Ishikawa (cell line): ENCODE results near the gene BRD9.

ENCODE experiments used
- EP300 ChIP-seq: IDR thresholded peaks from 2 replicates; pipeline ENCODE4 v1.6.1; 2012; ENCODE audit warnings: borderline replicate concordance
- TAF1 ChIP-seq: IDR thresholded peaks from 2 replicates; pipeline ENCODE4 v1.6.1; 2012; ENCODE audit warnings: low read depth, mild to moderate bottlenecking
- TEAD4 ChIP-seq: IDR thresholded peaks from 2 replicates; pipeline ENCODE4 v1.6.1; 2012
- TF ChIP-seq, protein P1 (sequence below): IDR thresholded peaks from 2 replicates; pipeline ENCODE4 v1.6.1; 2012; ENCODE audit warnings: low read depth, mild to moderate bottlenecking

DNA sequence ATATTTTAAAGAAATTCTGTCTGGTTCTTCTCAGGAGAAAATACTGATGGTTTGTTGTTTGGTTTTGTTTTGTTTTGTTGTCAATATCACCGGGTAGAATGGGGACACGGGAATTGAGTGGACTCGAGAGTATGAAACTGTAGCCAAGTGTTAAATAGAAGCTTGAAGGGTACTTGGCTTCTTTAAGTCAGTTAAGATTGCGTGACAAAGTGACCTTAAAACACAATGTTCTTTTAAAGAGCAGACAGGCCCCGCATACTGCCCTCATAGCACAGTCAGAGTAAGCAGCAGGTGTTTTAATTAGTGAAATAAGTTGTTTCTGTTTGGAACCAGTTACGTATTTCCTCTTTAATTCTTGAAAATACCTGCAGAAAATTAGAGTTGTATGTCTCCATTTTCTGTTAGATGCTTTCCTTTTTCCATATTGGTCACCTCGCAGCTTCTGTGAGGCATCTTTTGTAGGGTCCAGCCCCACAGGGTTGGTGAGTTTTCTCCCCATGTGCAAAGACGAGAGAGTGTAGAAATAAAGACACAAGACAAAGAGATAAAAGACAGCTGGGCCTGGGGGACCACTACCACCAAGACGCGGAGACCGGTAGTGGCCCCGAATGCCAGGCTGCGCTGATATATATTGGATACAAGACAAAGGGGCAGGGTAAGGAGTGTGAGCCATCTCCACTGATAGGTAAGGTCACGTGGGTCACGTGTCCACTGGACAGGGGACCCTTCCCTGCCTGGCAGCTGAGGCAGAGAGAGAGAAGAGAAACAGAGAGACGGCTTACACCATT, 9.7 kb upstream of the BRD9 start:
- TF ChIP-seq TAF1, result no peak
- TF ChIP-seq EP300, result no peak
- TF ChIP-seq, protein P1, sequence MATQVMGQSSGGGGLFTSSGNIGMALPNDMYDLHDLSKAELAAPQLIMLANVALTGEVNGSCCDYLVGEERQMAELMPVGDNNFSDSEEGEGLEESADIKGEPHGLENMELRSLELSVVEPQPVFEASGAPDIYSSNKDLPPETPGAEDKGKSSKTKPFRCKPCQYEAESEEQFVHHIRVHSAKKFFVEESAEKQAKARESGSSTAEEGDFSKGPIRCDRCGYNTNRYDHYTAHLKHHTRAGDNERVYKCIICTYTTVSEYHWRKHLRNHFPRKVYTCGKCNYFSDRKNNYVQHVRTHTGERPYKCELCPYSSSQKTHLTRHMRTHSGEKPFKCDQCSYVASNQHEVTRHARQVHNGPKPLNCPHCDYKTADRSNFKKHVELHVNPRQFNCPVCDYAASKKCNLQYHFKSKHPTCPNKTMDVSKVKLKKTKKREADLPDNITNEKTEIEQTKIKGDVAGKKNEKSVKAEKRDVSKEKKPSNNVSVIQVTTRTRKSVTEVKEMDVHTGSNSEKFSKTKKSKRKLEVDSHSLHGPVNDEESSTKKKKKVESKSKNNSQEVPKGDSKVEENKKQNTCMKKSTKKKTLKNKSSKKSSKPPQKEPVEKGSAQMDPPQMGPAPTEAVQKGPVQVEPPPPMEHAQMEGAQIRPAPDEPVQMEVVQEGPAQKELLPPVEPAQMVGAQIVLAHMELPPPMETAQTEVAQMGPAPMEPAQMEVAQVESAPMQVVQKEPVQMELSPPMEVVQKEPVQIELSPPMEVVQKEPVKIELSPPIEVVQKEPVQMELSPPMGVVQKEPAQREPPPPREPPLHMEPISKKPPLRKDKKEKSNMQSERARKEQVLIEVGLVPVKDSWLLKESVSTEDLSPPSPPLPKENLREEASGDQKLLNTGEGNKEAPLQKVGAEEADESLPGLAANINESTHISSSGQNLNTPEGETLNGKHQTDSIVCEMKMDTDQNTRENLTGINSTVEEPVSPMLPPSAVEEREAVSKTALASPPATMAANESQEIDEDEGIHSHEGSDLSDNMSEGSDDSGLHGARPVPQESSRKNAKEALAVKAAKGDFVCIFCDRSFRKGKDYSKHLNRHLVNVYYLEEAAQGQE, result no peak
- no peak for TF ChIP-seq TEAD4
